HCT116 (cell line): Measurements from ENCODE around the gene ARMC10. TPM values are rescaled to one million over a fixed set of nuclear protein-coding genes. Genes with fewer than 3 reads are reported as not detected.

ENCODE experiments used
- ATAC-seq: fragments of 200-7000 bp; cut with Tn5 transposase; 2 replicates; pipeline ENCODE4 v1.9.1; 2020; ENCODE audit warnings: mild to moderate bottlenecking, moderate library complexity
- BruUV-seq: library from RNA; stranded (reverse); fragments of 400-500 nt; replicated peaks from 2 replicates; lab custom pipeline; 2021; lab: Mats Ljungman, UMichigan
- CTCF ChIA-PET: fragments of 300-600 bp; sonication (Branson Sonifier 250); formaldehyde crosslinking; loops from one replicate; lab custom pipeline; 2021; ENCODE audit warnings: antibody characterized with exemption; lab: Charles Lee
- POLR2A ChIA-PET: fragments of 300-600, 350-600 bp; sonication (Branson Sonifier 250); formaldehyde crosslinking; loops from one replicate; lab custom pipeline; 2021; ENCODE audit warnings: antibody characterized with exemption; lab: Charles Lee
- RAD21 ChIA-PET, 2 experiments: fragments of 300-600 bp; sonication (Branson Sonifier 250); formaldehyde crosslinking; loops; one replicate each; lab custom pipeline; 2023; ENCODE audit warnings: low total read pairs in 2 of 2; ENCODE audit not compliant: uncharacterized antibody in 2 of 2, unreplicated experiment in 2 of 2, low non-redundant PET in 1 of 2; lab: Charles Lee
- DNase-seq: peaks from one replicate; pipeline ENCODE4 v3.0.0-alpha.2; 2010; ENCODE audit warnings: low read depth, low spot score
- H2AFZ ChIP-seq: fragments of 200-600 bp; shearing (Covaris generic), sonication (generic); 2 replicates; pipeline ENCODE4 v1.6.1; 2017; ENCODE audit warnings: low read depth, mixed run types, mixed read lengths, antibody characterized with exemption, low read length; ENCODE audit not compliant: poor library complexity, severe bottlenecking
- H3K27ac ChIP-seq: 2 replicates; pipeline ENCODE4 v1.5.1; 2012; ENCODE audit warnings: low read depth, low read length
- H3K27me3 ChIP-seq: fragments of 200-600 bp; sonication (generic); 2 replicates; pipeline ENCODE4 v1.6.1; 2016; ENCODE audit warnings: mixed run types, low read length, mixed read lengths; ENCODE audit not compliant: insufficient read depth
- H3K36me3 ChIP-seq, 2 experiments: fragments of 200-500 bp in 1 of 2; fragments of 200-600 bp in 1 of 2; sonication (Bioruptor generic) in 1 of 2; sonication (generic) in 1 of 2; 2 replicates each; pipeline versions ENCODE4 v1.5.1 to v1.6.1; 2014 to 2016; ENCODE audit warnings: low read length in 2 of 2, inconsistent platforms in 1 of 2, mixed read lengths in 1 of 2, mixed run types in 1 of 2; ENCODE audit not compliant: insufficient read depth in 2 of 2, control insufficient read depth in 1 of 2
- H3K4me1 ChIP-seq, 2 experiments: fragments of 200-600 bp in 1 of 2; sonication (generic) in 1 of 2; 2 replicates each; pipeline versions ENCODE4 v1.5.1 to v1.6.1; 2012 to 2017; ENCODE audit warnings: low read length in 2 of 2, inconsistent platforms in 1 of 2, mild to moderate bottlenecking in 1 of 2, mixed read lengths in 1 of 2, mixed run types in 1 of 2, moderate library complexity in 1 of 2; ENCODE audit not compliant: insufficient read depth in 2 of 2, control insufficient read depth in 1 of 2
- H3K4me2 ChIP-seq: fragments of 200-600 bp; sonication (generic); 2 replicates; pipeline ENCODE4 v1.6.1; 2017; ENCODE audit warnings: mixed run types, low read length, mixed read lengths
- H3K4me3 ChIP-seq, 2 experiments: fragments of 200-600 bp in 1 of 2; sonication (generic) in 1 of 2; replicated peaks in 1 of 2; 2 replicates each; pipeline ENCODE4 v1.5.1; 2011 to 2016; ENCODE audit warnings: low read length in 2 of 2, control low read depth in 1 of 2, low read depth in 1 of 2, mild to moderate bottlenecking in 1 of 2, mixed read lengths in 1 of 2, mixed run types in 1 of 2
- H3K79me2 ChIP-seq: fragments of 200-600 bp; sonication (generic); 2 replicates; pipeline ENCODE4 v1.6.1; 2017; ENCODE audit warnings: mild to moderate bottlenecking, mixed run types, low read length, moderate library complexity, mixed read lengths; ENCODE audit not compliant: insufficient read depth
- H3K9ac ChIP-seq: fragments of 200-600 bp; sonication (generic); 2 replicates; pipeline ENCODE4 v1.6.1; 2016; ENCODE audit warnings: low read length, mixed read lengths
- H3K9me2 ChIP-seq: fragments of 200-600 bp; sonication (generic), shearing (Covaris generic); 2 replicates; pipeline ENCODE4 v1.6.1; 2017; ENCODE audit warnings: mixed run types, mild to moderate bottlenecking, moderate library complexity; ENCODE audit not compliant: insufficient read depth
- H3K9me3 ChIP-seq, 2 experiments: fragments of 200-500 bp in 1 of 2; fragments of 200-600 bp in 1 of 2; sonication (Bioruptor generic) in 1 of 2; sonication (generic) in 1 of 2; 2 replicates each; pipeline ENCODE4 v1.6.1; 2014 to 2017; ENCODE audit warnings: low read length in 2 of 2, mixed read lengths in 2 of 2, inconsistent platforms in 1 of 2, low read depth in 1 of 2, mild to moderate bottlenecking in 1 of 2, mixed run types in 1 of 2, moderate library complexity in 1 of 2; ENCODE audit not compliant: control insufficient read depth in 1 of 2, insufficient read depth in 1 of 2
- H4K20me1 ChIP-seq: fragments of 200-600 bp; sonication (generic), shearing (Covaris generic); 2 replicates; pipeline ENCODE4 v1.6.1; 2017; ENCODE audit warnings: mixed run types, mild to moderate bottlenecking, moderate library complexity; ENCODE audit not compliant: insufficient read depth
- ATF3 ChIP-seq: IDR thresholded peaks from 2 replicates; pipeline ENCODE4 v1.6.1; 2012
- CBX3 ChIP-seq: IDR thresholded peaks from 2 replicates; pipeline ENCODE4 v1.6.1; 2012; ENCODE audit warnings: low read depth
- CEBPB ChIP-seq: IDR thresholded peaks from 2 replicates; pipeline ENCODE4 v1.6.1; 2012; ENCODE audit warnings: low read depth
- CTCF ChIP-seq, 3 experiments: fragments of 200-600 bp in 1 of 3; sonication (generic) in 1 of 3; IDR thresholded peaks in 2 of 3; conservative IDR thresholded peaks in 1 of 3; 2 replicates each; pipeline ENCODE4 v1.5.1; 2012 to 2017; ENCODE audit warnings: low read depth in 2 of 3, low read length in 2 of 3, antibody characterized with exemption in 1 of 3, borderline replicate concordance in 1 of 3, control low read depth in 1 of 3, mild to moderate bottlenecking in 1 of 3, mixed read lengths in 1 of 3, mixed run types in 1 of 3, moderate library complexity in 1 of 3; ENCODE audit not compliant: insufficient read depth in 1 of 3
- ELF1 ChIP-seq: IDR thresholded peaks from 2 replicates; pipeline ENCODE4 v1.6.1; 2012; ENCODE audit warnings: low read depth, borderline replicate concordance
- EZH2 ChIP-seq: fragments of 200-600 bp; sonication (generic); IDR thresholded peaks from 2 replicates; pipeline ENCODE4 v1.6.1; 2017; ENCODE audit warnings: antibody characterized with exemption, mixed run types
- EZH2phosphoT487 ChIP-seq: fragments of 200-600 bp; IDR thresholded peaks from 2 replicates; pipeline ENCODE4 v1.6.1; 2018; ENCODE audit warnings: antibody characterized with exemption, borderline replicate concordance
- FOSL1 ChIP-seq: IDR thresholded peaks from 2 replicates; pipeline ENCODE4 v1.6.1; 2012; ENCODE audit warnings: low read depth
- JUND ChIP-seq: IDR thresholded peaks from 2 replicates; pipeline ENCODE4 v1.6.1; 2012
- MAX ChIP-seq: IDR thresholded peaks from 2 replicates; pipeline ENCODE4 v1.6.1; 2012
- POLR2A ChIP-seq: IDR thresholded peaks from 2 replicates; pipeline ENCODE4 v1.7.0; 2011; ENCODE audit warnings: borderline replicate concordance; ENCODE audit not compliant: insufficient read depth, insufficient read length; ENCODE audit errors: extremely low read depth
- POLR2AphosphoS5 ChIP-seq: IDR thresholded peaks from 2 replicates; pipeline ENCODE4 v1.6.1; 2011; ENCODE audit warnings: mild to moderate bottlenecking, low read depth, low read length, moderate library complexity
- RAD21 ChIP-seq: IDR thresholded peaks from 2 replicates; pipeline ENCODE4 v1.6.1; 2012; ENCODE audit warnings: low read depth, mild to moderate bottlenecking
- REST ChIP-seq: IDR thresholded peaks from 2 replicates; pipeline ENCODE4 v1.6.1; 2012; ENCODE audit warnings: low read depth
- SIN3A ChIP-seq: IDR thresholded peaks from 2 replicates; pipeline ENCODE4 v1.6.1; 2012; ENCODE audit warnings: low read depth
- TCF7L2 ChIP-seq: IDR thresholded peaks from 2 replicates; pipeline ENCODE4 v1.7.0; 2011; ENCODE audit warnings: borderline replicate concordance, inconsistent platforms; ENCODE audit not compliant: insufficient read depth, insufficient read length; ENCODE audit errors: extremely low read depth
- YY1 ChIP-seq: IDR thresholded peaks from 2 replicates; pipeline ENCODE4 v1.6.1; 2011; ENCODE audit warnings: low read length, low read depth, moderate library complexity, mild to moderate bottlenecking; ENCODE audit not compliant: insufficient replicate concordance; ENCODE audit errors: extremely low read depth
- ZFX ChIP-seq: fragments of 450-650 bp; IDR thresholded peaks from 2 replicates; pipeline ENCODE4 v1.6.1; 2017
- ZNF274 ChIP-seq: fragments of 200-500 bp; sonication (Bioruptor generic); IDR thresholded peaks from 2 replicates; pipeline ENCODE4 v1.6.1; 2014; ENCODE audit warnings: mild to moderate bottlenecking, low read depth, low read length, inconsistent platforms
- intact Hi-C: fragments of 100-400 bp; cut with micrococcal nuclease; formaldehyde crosslinking; loops from 2 replicates; pipeline ENCODE4 v1.10.0; 2022
- total RNA-seq: library from RNA; stranded (reverse); gene quantifications from one replicate; pipeline ENCODE4 v1.2.1, GENCODE V29; 2021; ENCODE audit not compliant: unreplicated experiment
- TF ChIP-seq, protein P1 (sequence below): IDR thresholded peaks from 2 replicates; pipeline ENCODE4 v1.6.1; 2011; ENCODE audit warnings: mild to moderate bottlenecking, low read length, moderate library complexity; ENCODE audit not compliant: insufficient replicate concordance; ENCODE audit errors: extremely low read depth

Gene ARMC10
- total RNA-seq, 1 experiment from 2014 or later, result 53.3 TPM

- H3K27me3 ChIP-seq, result no peaks in the 10 kb centered on the region
- no peak overlapping the region for H3K27ac ChIP-seq
- no peaks in the 10 kb centered on the region for H3K9me3 ChIP-seq
- peaks cover 2 to 8% of the 10 kb centered on the region in 2 experiments; a peak in 2 of 4 replicates for H3K36me3 ChIP-seq
- H3K9ac ChIP-seq, result no peak overlapping the region
- ChIA-PET RAD21 (no interaction called here), POLR2A (interaction anchor here (0.6 kb wide), 1 partner anchor 10 kb away, joined by 3 read pairs; no protein-coding TSS in a partner anchor), CTCF (no interaction called here)
- H3K4me2 ChIP-seq, result no peak overlapping the region
- H3K4me1 ChIP-seq, result peaks cover 3 to 5% of the 10 kb centered on the region in 2 experiments; a peak in 1 of 4 replicates
- ATAC-seq, result no peak
- no peak for DNase-seq
- no peak overlapping the region for H3K4me3 ChIP-seq
- BruUV-seq, result no TSS peak
- TF ChIP-seq EZH2 (no peak), REST (no peak), JUND (no peak), YY1 (no peak), TCF7L2 (no peak), EZH2phosphoT487 (no peak), RAD21 (no peak), POLR2AphosphoS5 (no peak), CBX3 (no peak), SIN3A (no peak), ZFX (no peak), ATF3 (no peak), CEBPB (no peak), MAX (no peak), CTCF (IDR thresholded peaks at IDR 0.05 in 2 of 3, conservative IDR thresholded peaks at IDR 0.05 in 1 of 3; ENCODE audit: borderline replicate concordance in 1 of 3, insufficient read depth in 1 of 3, low read depth in 2 of 3, low read length in 2 of 3) (no peak), ELF1 (no peak), POLR2A (no peak), ZNF274 (no peak), FOSL1 (no peak)
- TF ChIP-seq, protein P1, sequence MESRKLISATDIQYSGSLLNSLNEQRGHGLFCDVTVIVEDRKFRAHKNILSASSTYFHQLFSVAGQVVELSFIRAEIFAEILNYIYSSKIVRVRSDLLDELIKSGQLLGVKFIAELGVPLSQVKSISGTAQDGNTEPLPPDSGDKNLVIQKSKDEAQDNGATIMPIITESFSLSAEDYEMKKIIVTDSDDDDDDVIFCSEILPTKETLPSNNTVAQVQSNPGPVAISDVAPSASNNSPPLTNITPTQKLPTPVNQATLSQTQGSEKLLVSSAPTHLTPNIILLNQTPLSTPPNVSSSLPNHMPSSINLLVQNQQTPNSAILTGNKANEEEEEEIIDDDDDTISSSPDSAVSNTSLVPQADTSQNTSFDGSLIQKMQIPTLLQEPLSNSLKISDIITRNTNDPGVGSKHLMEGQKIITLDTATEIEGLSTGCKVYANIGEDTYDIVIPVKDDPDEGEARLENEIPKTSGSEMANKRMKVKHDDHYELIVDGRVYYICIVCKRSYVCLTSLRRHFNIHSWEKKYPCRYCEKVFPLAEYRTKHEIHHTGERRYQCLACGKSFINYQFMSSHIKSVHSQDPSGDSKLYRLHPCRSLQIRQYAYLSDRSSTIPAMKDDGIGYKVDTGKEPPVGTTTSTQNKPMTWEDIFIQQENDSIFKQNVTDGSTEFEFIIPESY, result no peak
- H2AFZ ChIP-seq, result no peak overlapping the region
- no peaks in the 10 kb centered on the region for H3K9me2 ChIP-seq
- H4K20me1 ChIP-seq, result no peaks in the 10 kb centered on the region
- intact Hi-C loops, result no loop called here
- H3K79me2 ChIP-seq, result peaks cover 53% of the 10 kb centered on the region
Observed at GRCh38 chr7:103080923-103081322, 6.0 kb downstream of the ARMC10 start.
